GM19463 (cell line): Measurements from ENCODE around the gene IGFLR1.
"Not testable (repeated sequence)": the region's sequence is repeated elsewhere in the genome, so short reads cannot be mapped to it uniquely, and the experiment has no call there.

Experiments
- ATAC-seq: cut with Tn5 transposase; IDR thresholded peaks from one replicate; pipeline ENCODE4 v1.9.1; 2021; ENCODE audit warnings: mild to moderate bottlenecking, moderate library complexity; ENCODE audit not compliant: unreplicated experiment

The IGFLR1 gene

GRCh38 chr19:35713904-35714495 lies 28.3 kb downstream of the IGFLR1 start:
- no peak for ATAC-seq

GRCh38 chr19:35713506-35713850 lies 28.8 kb downstream of the IGFLR1 start:
- ATAC-seq: no peak

GRCh38 chr19:35712567-35713505 lies 29.4 kb downstream of the IGFLR1 start:
- ATAC-seq: no peak

- peak; percentile 36 for ATAC-seq
Observed at GRCh38 chr19:35710784-35711723, 31.2 kb downstream of the IGFLR1 start.

GRCh38 chr19:35708391-35708790 lies 33.9 kb downstream of the IGFLR1 start:
- ATAC-seq: no peak

- no peak for ATAC-seq
Observed at GRCh38 chr19:35704218-35704617, 38.0 kb downstream of the IGFLR1 start, which contains the start of gene ZBTB32. Gene ZBTB32, plus strand, starts transcription at chr19:35704558. Its CDS starts 10,069 bp downstream, at chr19:35714627.

GRCh38 chr19:35703343-35703742 lies 38.9 kb downstream of the IGFLR1 start:
- no peak for ATAC-seq

- peak; percentile 96 for ATAC-seq
Observed at GRCh38 chr19:35702223-35703012, 39.8 kb downstream of the IGFLR1 start.

- ATAC-seq: no peak
Observed at GRCh38 chr19:35696835-35697234, 45.4 kb downstream of the IGFLR1 start.

GRCh38 chr19:35695895-35696422 lies 46.3 kb downstream of the IGFLR1 start:
- ATAC-seq: no peak

- ATAC-seq: peak; percentile 69
Observed at GRCh38 chr19:35693835-35694599, 48.2 kb downstream of the IGFLR1 start.

- ATAC-seq: no peak
Observed at GRCh38 chr19:35693422-35693821, 48.8 kb downstream of the IGFLR1 start.

GRCh38 chr19:35692010-35692409 lies 50.2 kb downstream of the IGFLR1 start:
- ATAC-seq: no peak

- ATAC-seq: not testable (repeated sequence)
Observed at GRCh38 chr19:35691106-35691505, 51.1 kb downstream of the IGFLR1 start.

GRCh38 chr19:35689836-35690235 lies 52.4 kb downstream of the IGFLR1 start:
- no peak for ATAC-seq
